ENCODE measurements around the gene DNPEP. TPM values are rescaled to one million over a fixed set of nuclear protein-coding genes. Genes with fewer than 3 reads are reported as not detected.
A peak's percentile ranks its signal among the peaks of the same experiment; 100 is the strongest.

Gene DNPEP
- polyA plus RNA-seq (2013, experiment 1 of 4): 47.8 TPM
- 35.3 TPM for polyA plus RNA-seq (2013, experiment 2 of 4)
- 33.0 TPM for polyA plus RNA-seq (2013, experiment 3 of 4)
- polyA plus RNA-seq (2013, experiment 4 of 4): 36.0 TPM

- Histone ChIP-seq H3K27me3 (ENCODE audit: control insufficient read depth, insufficient read depth, low read length, poor library complexity, severe bottlenecking) (peaks cover 6% of the 10 kb centered on the region), H3K36me3 (ENCODE audit: control insufficient read depth, insufficient read depth, low read length) (peaks cover 5% of the 10 kb centered on the region), H3K9me3 (ENCODE audit: control insufficient read depth, low read length) (no peaks in the 10 kb centered on the region), H3K27ac (ENCODE audit: insufficient read depth, low read depth, low read length, poor library complexity, severe bottlenecking) (peak within 1 kb of the TSS; percentile 50), H3K4me1 (ENCODE audit: control insufficient read depth, insufficient read depth, low read length) (peaks cover 5% of the 10 kb centered on the region), H3K4me3 (ENCODE audit: insufficient read depth, low read depth, low read length) (peak within 1 kb of the TSS; percentile 75)
- WGBS, 2 experiments: 0% methylated on average over 73 to 75 of the region's 76 CpGs
Observed at GRCh38 chr2:219387306-219388120, at the start of gene DNPEP. Gene DNPEP, minus strand, starts transcription at chr2:219387912. Its CDS starts 118 bp downstream, at chr2:219387794.

DNA sequence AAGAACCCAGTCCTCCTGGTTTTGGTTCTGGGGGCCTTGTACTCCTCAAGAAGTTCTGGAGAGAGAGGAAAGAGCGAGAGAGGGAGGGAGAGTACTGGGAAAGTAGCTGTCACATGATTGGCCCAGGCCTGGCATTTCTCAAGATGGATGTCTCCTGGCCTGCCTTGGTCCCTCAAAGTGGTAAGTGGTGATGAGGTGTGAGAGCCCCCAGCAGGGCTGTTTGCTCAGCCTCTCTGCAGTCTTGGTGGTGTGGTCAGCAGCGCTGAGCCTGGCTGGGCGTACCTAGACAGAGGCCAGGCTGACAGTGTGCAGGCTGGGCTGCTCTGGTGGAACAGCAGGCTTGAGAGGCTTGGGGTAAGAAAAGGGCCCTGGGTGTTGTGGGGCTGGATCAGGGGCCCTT lies 49.4 kb upstream of the DNPEP start:
- H3K27ac ChIP-seq (ENCODE audit: insufficient read depth, low read depth, low read length, poor library complexity, severe bottlenecking): no peak overlapping the region
- peaks cover 15% of the 10 kb centered on the region for H3K4me1 ChIP-seq (ENCODE audit: control insufficient read depth, insufficient read depth, low read length)
- peaks cover 59% of the 10 kb centered on the region for H3K27me3 ChIP-seq (ENCODE audit: control insufficient read depth, insufficient read depth, low read length, poor library complexity, severe bottlenecking)
- no peak overlapping the region for H3K4me3 ChIP-seq (ENCODE audit: insufficient read depth, low read depth, low read length)
- no peaks in the 10 kb centered on the region for H3K9me3 ChIP-seq (ENCODE audit: control insufficient read depth, low read length)
- H3K36me3 ChIP-seq (ENCODE audit: control insufficient read depth, insufficient read depth, low read length): no peaks in the 10 kb centered on the region
- WGBS, 2 experiments: 87 to 89% methylated on average over 3 of the region's 3 CpGs

DNA sequence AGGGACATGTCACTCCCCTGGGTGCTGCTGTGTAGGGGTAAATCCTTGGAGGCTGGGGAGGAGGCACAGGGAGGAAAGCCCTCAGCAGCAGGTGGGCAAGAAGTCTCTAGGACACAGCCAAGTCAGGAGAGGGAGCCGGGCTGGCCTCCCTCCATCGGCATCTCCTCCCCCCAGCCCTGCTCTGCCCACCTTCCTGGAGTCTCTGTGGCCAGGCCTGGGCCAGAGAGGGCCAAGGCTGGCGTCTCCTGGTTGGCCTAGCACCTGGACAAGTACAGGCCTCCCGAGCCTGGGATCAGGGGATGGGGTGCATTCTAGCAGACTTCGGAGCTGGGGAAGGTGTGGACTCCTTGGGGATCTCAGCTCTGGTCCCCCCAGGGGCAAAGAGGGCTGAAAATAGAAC lies 48.8 kb upstream of the DNPEP start:
- no peaks in the 10 kb centered on the region for H3K9me3 ChIP-seq (ENCODE audit: control insufficient read depth, low read length)
- no peaks in the 10 kb centered on the region for H3K36me3 ChIP-seq (ENCODE audit: control insufficient read depth, insufficient read depth, low read length)
- H3K4me1 ChIP-seq (ENCODE audit: control insufficient read depth, insufficient read depth, low read length): peaks cover 13% of the 10 kb centered on the region
- 91 to 95% methylated on average over 5 of the region's 5 CpGs for WGBS, 2 experiments
- H3K4me3 ChIP-seq (ENCODE audit: insufficient read depth, low read depth, low read length): no peak overlapping the region
- H3K27me3 ChIP-seq (ENCODE audit: control insufficient read depth, insufficient read depth, low read length, poor library complexity, severe bottlenecking): peaks cover 53% of the 10 kb centered on the region
- H3K27ac ChIP-seq (ENCODE audit: insufficient read depth, low read depth, low read length, poor library complexity, severe bottlenecking): no peak overlapping the region

DNA sequence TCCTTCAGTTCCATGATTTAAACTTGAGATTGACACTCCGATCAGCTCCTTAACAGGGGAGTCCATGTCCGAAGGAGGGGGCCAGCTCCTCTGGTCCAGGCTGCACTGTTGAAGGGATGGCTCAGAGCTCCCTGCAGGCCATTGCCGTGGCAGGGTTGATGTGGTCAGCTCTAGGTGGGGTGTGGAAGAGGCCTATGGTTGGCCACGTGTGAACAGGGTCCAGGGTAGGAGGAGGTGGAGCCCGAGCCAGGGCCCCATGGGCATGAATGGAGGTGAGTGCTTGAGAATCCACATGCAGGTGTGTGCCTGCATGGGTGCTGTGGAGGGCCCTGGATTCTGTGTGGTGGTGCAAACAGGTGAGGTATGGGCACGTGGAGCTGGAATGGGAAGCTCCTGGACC lies 48.0 kb upstream of the DNPEP start:
- H3K36me3 ChIP-seq (ENCODE audit: control insufficient read depth, insufficient read depth, low read length): no peaks in the 10 kb centered on the region
- 91 to 92% methylated on average over 6 of the region's 6 CpGs for WGBS, 2 experiments
- peaks cover 45% of the 10 kb centered on the region for H3K27me3 ChIP-seq (ENCODE audit: control insufficient read depth, insufficient read depth, low read length, poor library complexity, severe bottlenecking)
- H3K4me3 ChIP-seq (ENCODE audit: insufficient read depth, low read depth, low read length): no peak overlapping the region
- H3K4me1 ChIP-seq (ENCODE audit: control insufficient read depth, insufficient read depth, low read length): peaks cover 8% of the 10 kb centered on the region
- no peak overlapping the region for H3K27ac ChIP-seq (ENCODE audit: insufficient read depth, low read depth, low read length, poor library complexity, severe bottlenecking)
- no peaks in the 10 kb centered on the region for H3K9me3 ChIP-seq (ENCODE audit: control insufficient read depth, low read length)

DNA sequence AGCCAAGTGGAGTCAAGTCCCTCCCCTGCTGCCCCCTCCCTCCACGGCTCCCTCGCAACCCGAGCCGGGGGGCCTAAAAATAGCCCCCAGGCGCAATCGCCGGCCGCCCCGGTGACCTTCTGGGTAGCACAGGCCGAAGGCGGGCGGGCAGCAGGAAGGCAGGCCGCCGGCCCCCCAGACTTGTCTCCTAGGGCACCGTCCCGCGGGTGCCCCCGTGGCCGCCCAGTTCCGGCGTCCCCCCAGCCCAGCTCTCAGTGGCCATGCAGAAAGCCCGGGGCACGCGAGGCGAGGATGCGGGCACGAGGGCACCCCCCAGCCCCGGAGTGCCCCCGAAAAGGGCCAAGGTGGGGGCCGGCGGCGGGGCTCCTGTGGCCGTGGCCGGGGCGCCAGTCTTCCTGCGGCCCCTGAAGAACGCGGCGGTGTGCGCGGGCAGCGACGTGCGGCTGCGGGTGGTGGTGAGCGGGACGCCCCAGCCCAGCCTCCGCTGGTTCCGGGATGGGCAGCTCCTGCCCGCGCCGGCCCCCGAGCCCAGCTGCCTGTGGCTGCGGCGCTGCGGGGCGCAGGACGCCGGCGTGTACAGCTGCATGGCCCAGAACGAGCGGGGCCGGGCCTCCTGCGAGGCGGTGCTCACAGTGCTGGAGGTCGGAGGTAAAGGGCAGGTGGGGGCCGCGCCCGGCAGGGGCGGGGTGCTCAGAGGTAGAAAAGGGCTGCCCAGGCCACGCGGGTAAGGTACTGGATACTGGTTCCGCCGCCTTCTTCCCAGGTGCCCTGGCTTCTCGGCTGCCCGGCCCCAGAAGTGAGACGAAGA lies 47.2 kb upstream of the DNPEP start, which contains the start of gene SPEG:
TSS of gene SPEG (plus strand) at position 126 of the 808 bp plus-strand sequence. CDS start at position 261, 135 bp downstream.
- WGBS, 2 experiments: 27 to 33% methylated on average over 77 of the region's 77 CpGs
- H3K9me3 ChIP-seq (ENCODE audit: control insufficient read depth, low read length): no peaks in the 10 kb centered on the region
- no peak within 1 kb of the TSS for H3K27ac ChIP-seq (ENCODE audit: insufficient read depth, low read depth, low read length, poor library complexity, severe bottlenecking)
- H3K27me3 ChIP-seq (ENCODE audit: control insufficient read depth, insufficient read depth, low read length, poor library complexity, severe bottlenecking): peaks cover 39% of the 10 kb centered on the region
- H3K4me3 ChIP-seq (ENCODE audit: insufficient read depth, low read depth, low read length): peak within 1 kb of the TSS; percentile 29
- no peaks in the 10 kb centered on the region for H3K36me3 ChIP-seq (ENCODE audit: control insufficient read depth, insufficient read depth, low read length)
- peaks cover 8% of the 10 kb centered on the region for H3K4me1 ChIP-seq (ENCODE audit: control insufficient read depth, insufficient read depth, low read length)

- H3K9me3 ChIP-seq (ENCODE audit: control insufficient read depth, low read length): no peaks in the 10 kb centered on the region
- H3K4me1 ChIP-seq (ENCODE audit: control insufficient read depth, insufficient read depth, low read length): peaks cover 8% of the 10 kb centered on the region
- 17 to 20% methylated on average over 7 to 9 of the region's 9 CpGs for WGBS, 2 experiments
- no peaks in the 10 kb centered on the region for H3K36me3 ChIP-seq (ENCODE audit: control insufficient read depth, insufficient read depth, low read length)
- peaks cover 36% of the 10 kb centered on the region for H3K27me3 ChIP-seq (ENCODE audit: control insufficient read depth, insufficient read depth, low read length, poor library complexity, severe bottlenecking)
- no peak overlapping the region for H3K27ac ChIP-seq (ENCODE audit: insufficient read depth, low read depth, low read length, poor library complexity, severe bottlenecking)
- peak overlapping the region; percentile 29 for H3K4me3 ChIP-seq (ENCODE audit: insufficient read depth, low read depth, low read length)
Observed at GRCh38 chr2:219434468-219434717, 46.7 kb upstream of the DNPEP start.

DNA sequence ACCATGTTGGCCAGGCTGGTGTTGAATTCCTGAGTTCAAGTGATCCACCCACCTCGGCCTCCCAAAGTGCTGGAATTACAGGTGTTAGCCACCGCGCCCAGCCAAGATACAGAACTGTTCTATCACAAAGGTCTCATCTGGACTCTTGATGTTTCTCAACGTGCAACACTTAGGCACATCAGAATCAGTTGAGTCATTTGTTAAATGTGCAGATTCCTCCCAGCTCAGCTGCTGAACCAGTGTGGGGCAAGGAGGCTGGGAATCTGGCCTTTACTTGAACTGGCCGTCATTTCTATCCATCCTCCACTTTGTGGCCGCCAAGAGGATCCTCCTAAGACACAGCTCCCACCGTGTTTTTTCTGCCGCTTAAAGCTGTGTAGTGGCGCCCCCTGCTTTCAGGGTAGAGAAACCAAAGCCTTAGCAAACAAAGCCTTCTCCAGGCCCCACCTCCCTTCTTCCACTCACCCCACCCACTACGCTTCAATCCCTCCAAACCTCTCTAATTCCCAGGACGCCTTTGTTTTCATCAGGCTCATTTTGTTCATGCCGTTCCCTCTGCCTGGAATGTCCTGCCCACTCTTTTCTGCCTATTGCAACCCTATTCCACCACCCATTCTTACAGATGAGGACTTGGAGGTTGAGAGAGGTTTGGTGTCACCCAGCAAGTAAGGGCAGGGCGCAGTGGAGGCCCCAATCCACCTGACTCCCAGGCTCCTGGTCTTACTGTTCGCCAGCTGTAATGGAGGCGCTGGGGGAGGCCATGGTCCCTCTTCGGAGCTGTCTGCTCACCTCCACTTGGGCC lies 46.2 kb upstream of the DNPEP start:
- H3K27me3 ChIP-seq (ENCODE audit: control insufficient read depth, insufficient read depth, low read length, poor library complexity, severe bottlenecking): peaks cover 32% of the 10 kb centered on the region

DNA sequence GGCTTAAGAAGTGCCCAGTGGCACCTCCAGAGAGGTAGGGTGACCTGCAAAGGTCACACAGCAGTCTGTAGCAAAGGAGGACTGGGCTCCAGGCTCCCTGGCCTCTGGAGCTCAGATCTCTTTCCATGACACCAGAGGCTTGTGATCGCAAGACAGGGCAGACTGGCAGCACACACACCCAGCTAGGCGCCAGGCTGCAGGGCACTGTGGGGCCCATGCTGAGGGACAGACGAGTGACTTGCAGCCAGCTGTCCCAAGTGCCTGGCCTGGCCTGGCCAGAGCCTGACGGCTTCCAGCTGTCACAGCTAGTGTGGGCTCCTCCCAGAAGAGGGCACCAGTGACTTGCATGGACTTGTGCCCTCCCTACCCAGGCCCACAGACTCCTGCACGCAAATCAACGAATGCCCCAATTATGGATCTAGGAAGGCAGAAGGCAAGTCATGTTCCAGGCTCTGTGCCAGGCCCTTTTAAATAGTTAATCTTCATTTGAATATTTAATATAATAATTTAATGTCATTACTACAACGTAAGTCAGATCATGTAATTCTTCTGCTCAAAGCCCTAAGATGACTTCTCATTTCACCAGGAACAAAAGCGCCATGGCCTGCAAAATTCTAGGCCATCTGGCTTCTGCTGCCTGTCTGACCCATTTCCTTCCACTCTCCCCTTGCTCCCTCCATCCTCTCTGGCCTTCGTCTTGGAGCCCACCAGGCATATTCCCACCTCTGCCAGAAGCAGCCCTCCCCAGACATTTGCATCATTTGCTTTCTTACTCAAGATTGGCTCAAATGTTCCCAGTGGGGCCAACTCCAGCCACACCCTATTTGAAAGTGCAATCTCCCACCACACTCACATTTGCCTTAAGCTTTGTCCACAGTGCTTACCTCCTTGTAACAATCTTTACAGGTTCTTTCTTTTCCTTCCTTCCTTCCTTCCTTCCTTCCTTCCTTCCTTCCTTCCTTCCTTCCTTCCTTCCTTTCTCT lies 43.2 kb upstream of the DNPEP start:
- H3K27me3 ChIP-seq (ENCODE audit: control insufficient read depth, insufficient read depth, low read length, poor library complexity, severe bottlenecking): peaks cover 21% of the 10 kb centered on the region
- H3K9me3 ChIP-seq (ENCODE audit: control insufficient read depth, low read length): no peaks in the 10 kb centered on the region
- no peak overlapping the region for H3K4me3 ChIP-seq (ENCODE audit: insufficient read depth, low read depth, low read length)
- WGBS, 2 experiments: 66 to 70% methylated on average over 9 of the region's 9 CpGs
- H3K4me1 ChIP-seq (ENCODE audit: control insufficient read depth, insufficient read depth, low read length): peaks cover 15% of the 10 kb centered on the region
- no peak overlapping the region for H3K27ac ChIP-seq (ENCODE audit: insufficient read depth, low read depth, low read length, poor library complexity, severe bottlenecking)
- no peaks in the 10 kb centered on the region for H3K36me3 ChIP-seq (ENCODE audit: control insufficient read depth, insufficient read depth, low read length)

More for the DNA sequence above, 46.2 kb upstream of the DNPEP start:
- Histone ChIP-seq H3K36me3 (ENCODE audit: control insufficient read depth, insufficient read depth, low read length) (no peaks in the 10 kb centered on the region), H3K9me3 (ENCODE audit: control insufficient read depth, low read length) (no peaks in the 10 kb centered on the region), H3K4me1 (ENCODE audit: control insufficient read depth, insufficient read depth, low read length) (peaks cover 8% of the 10 kb centered on the region), H3K4me3 (ENCODE audit: insufficient read depth, low read depth, low read length) (no peak overlapping the region), H3K27ac (ENCODE audit: insufficient read depth, low read depth, low read length, poor library complexity, severe bottlenecking) (no peak overlapping the region)
- 48 to 52% methylated on average over 16 of the region's 16 CpGs for WGBS, 2 experiments

- Histone ChIP-seq H3K36me3 (ENCODE audit: control insufficient read depth, insufficient read depth, low read length) (no peaks in the 10 kb centered on the region), H3K27me3 (ENCODE audit: control insufficient read depth, insufficient read depth, low read length, poor library complexity, severe bottlenecking) (peaks cover 13% of the 10 kb centered on the region), H3K4me3 (ENCODE audit: insufficient read depth, low read depth, low read length) (no peak overlapping the region), H3K9me3 (ENCODE audit: control insufficient read depth, low read length) (no peaks in the 10 kb centered on the region), H3K4me1 (ENCODE audit: control insufficient read depth, insufficient read depth, low read length) (peaks cover 16% of the 10 kb centered on the region), H3K27ac (ENCODE audit: insufficient read depth, low read depth, low read length, poor library complexity, severe bottlenecking) (no peak overlapping the region)
- 92 to 95% methylated on average over 7 of the region's 7 CpGs for whole genome bisulfite sequencing, 2 experiments
Observed at GRCh38 chr2:219429958-219430606, 42.4 kb upstream of the DNPEP start.

All from ectodermal cell (in vitro differentiated cells).